Kidney glomerular epithelial cell (primary cell): Measurements from ENCODE around the gene CPM.
"Not testable (repeated sequence)": the region's sequence is repeated elsewhere in the genome, so short reads cannot be mapped to it uniquely, and the experiment has no call there.

Experiments
- DNase-seq: peaks from one replicate; lab custom pipeline; 2025; lab: John Stamatoyannopoulos, UW

The CPM gene

GRCh38 chr12:68827895-68828671 is 104.9 kb downstream of the CPM start:
- no peak for DNase-seq

GRCh38 chr12:68825569-68826217 is 107.3 kb downstream of the CPM start:
- DNase-seq = no peak

- no peak for DNase-seq
Measured at GRCh38 chr12:68824597-68825250, 108.2 kb downstream of the CPM start.

- no peak for DNase-seq
Measured at GRCh38 chr12:68824131-68824530, 108.8 kb downstream of the CPM start.

- DNase-seq = no peak
Measured at GRCh38 chr12:68823696-68824095, 109.3 kb downstream of the CPM start.

- DNase-seq = no peak
Measured at GRCh38 chr12:68821357-68822188, 111.4 kb downstream of the CPM start.

- not testable (repeated sequence) for DNase-seq
Measured at GRCh38 chr12:68819481-68819880, 113.5 kb downstream of the CPM start.

- no peak for DNase-seq
Measured at GRCh38 chr12:68815928-68816800, 116.8 kb downstream of the CPM start.

- no peak for DNase-seq
Measured at GRCh38 chr12:68815232-68815927, 117.6 kb downstream of the CPM start.

- DNase-seq = no peak
Measured at GRCh38 chr12:68814490-68815231, 118.3 kb downstream of the CPM start.

- DNase-seq = no peak
Measured at GRCh38 chr12:68813242-68813593, 119.8 kb downstream of the CPM start.

GRCh38 chr12:68812553-68813241 is 120.3 kb downstream of the CPM start:
- no peak for DNase-seq

- not testable (repeated sequence) for DNase-seq
Measured at GRCh38 chr12:68811573-68811972, 121.4 kb downstream of the CPM start.

- DNase-seq = not testable (repeated sequence)
Measured at GRCh38 chr12:68810027-68810389, 123.0 kb downstream of the CPM start.

- DNase-seq = no peak
Measured at GRCh38 chr12:68809190-68810026, 123.6 kb downstream of the CPM start.

GRCh38 chr12:68808388-68809189 is 124.4 kb downstream of the CPM start:
- DNase-seq = peak; percentile 91

GRCh38 chr12:68807576-68808387 is 125.2 kb downstream of the CPM start, which contains the start of gene MDM2:
Gene MDM2, plus strand, starts transcription at chr12:68808177. Its CDS starts 301 bp downstream, at chr12:68808478.
- DNase-seq = peak; percentile 83
